IMR-90 (cell line): ENCODE measurements around the gene PHKB.
"Not testable (repeated sequence)": the region's sequence is repeated elsewhere in the genome, so short reads cannot be mapped to it uniquely, and the experiment has no call there.

ENCODE experiments used
- CTCF ChIP-seq: conservative IDR thresholded peaks from 2 replicates; pipeline ENCODE4 v1.5.1; 2012; ENCODE audit warnings: mild to moderate bottlenecking, low read depth, low read length, improper control_type of control experiment
- POLR2A ChIP-seq: IDR thresholded peaks from 2 replicates; pipeline ENCODE4 v1.6.1; 2012; ENCODE audit warnings: mild to moderate bottlenecking, low read depth, low read length
- RAD21 ChIP-seq: IDR thresholded peaks from 2 replicates; pipeline ENCODE4 v1.6.1; 2012; ENCODE audit warnings: low read length, improper control_type of control experiment
- RCOR1 ChIP-seq: IDR thresholded peaks from 2 replicates; pipeline ENCODE4 v1.6.1; 2012; ENCODE audit warnings: mild to moderate bottlenecking, low read length, improper control_type of control experiment; ENCODE audit not compliant: insufficient replicate concordance
- RFX5 ChIP-seq: IDR thresholded peaks from 2 replicates; pipeline ENCODE4 v1.8.0; 2012; ENCODE audit warnings: low read depth, mild to moderate bottlenecking, low read length, moderate library complexity
- USF2 ChIP-seq: fragments of 150-350 bp; IDR thresholded peaks from 2 replicates; pipeline ENCODE4 v1.6.1; 2017; ENCODE audit warnings: mild to moderate bottlenecking, antibody characterized with exemption, low read length, low read depth

GRCh38 chr16:47681571-47681970 is 220.4 kb downstream of the PHKB start:
- not testable (repeated sequence) for TF ChIP-seq CTCF, RCOR1, POLR2A, RFX5, RAD21, USF2
